B cell (primary cell): ENCODE data around the gene ABCA1. TPM values are rescaled to one million over a fixed set of nuclear protein-coding genes. Genes with fewer than 3 reads are reported as not detected.
A peak's percentile ranks its signal among the peaks of the same experiment; 100 is the strongest.

ENCODE experiments used
- ATAC-seq: fragments of 200-7000 bp; cut with Tn5 transposase; one replicate; pipeline ENCODE4 v1.10.0; 2021; ENCODE audit warnings: low read depth, mild to moderate bottlenecking, moderate number of reproducible peaks, moderate library complexity
- CTCF ChIA-PET: fragments of 350-600 bp; sonication (Branson Sonifier 250); formaldehyde crosslinking; loops from one replicate; lab custom pipeline; 2021; ENCODE audit warnings: antibody characterized with exemption, inconsistent platforms; lab: Charles Lee
- POLR2A ChIA-PET: fragments of 350-600 bp; sonication (Branson Sonifier 250); formaldehyde crosslinking; loops from one replicate; lab custom pipeline; 2021; ENCODE audit warnings: antibody characterized with exemption; lab: Charles Lee
- DNase-seq: peaks from one replicate; pipeline ENCODE4 v3.0.0; 2013
- H2AFZ ChIP-seq: 2 replicates; pipeline ENCODE4 v1.6.1; 2012; ENCODE audit warnings: mild to moderate bottlenecking, low read depth, low read length; ENCODE audit not compliant: insufficient read depth, poor library complexity, severe bottlenecking
- H3K27ac ChIP-seq, 2 donors: 1 replicate in 1 of 2; 2 replicates in 1 of 2; pipeline ENCODE4 v1.5.1; 2012 to 2013; ENCODE audit warnings: low read length in 2 of 2, mild to moderate bottlenecking in 2 of 2, moderate library complexity in 1 of 2
- H3K27me3 ChIP-seq, 4 experiments: fragments of 200-600 bp in 1 of 4; sonication (generic) in 1 of 4; replicated peaks in 1 of 4; 1 replicate in 2 of 4; 2 replicates in 2 of 4; pipeline versions ENCODE4 v1.6.1 to v1.7.0; 2013 to 2016; ENCODE audit warnings: low read length in 3 of 4, mild to moderate bottlenecking in 2 of 4, mixed read lengths in 1 of 4, moderate library complexity in 1 of 4; ENCODE audit not compliant: insufficient read depth in 4 of 4, control insufficient read depth in 3 of 4; ENCODE audit errors: control extremely low read depth in 1 of 4
- H3K36me3 ChIP-seq, 2 experiments: replicated peaks in 1 of 2; 1 replicate in 1 of 2; 2 replicates in 1 of 2; pipeline versions ENCODE4 v1.6.1 to v1.7.1; 2013; ENCODE audit warnings: low read length in 1 of 2; ENCODE audit not compliant: insufficient read depth in 2 of 2, control insufficient read depth in 1 of 2; ENCODE audit errors: control extremely low read depth in 1 of 2, extremely low read depth in 1 of 2
- H3K4me1 ChIP-seq, 2 donors: fragments of 200-600 bp in 1 of 2; sonication (generic) in 1 of 2; 1 replicate in 1 of 2; 2 replicates in 1 of 2; pipeline versions ENCODE4 v1.5.1 to v1.6.1; 2013 to 2017; ENCODE audit warnings: low read length in 2 of 2; ENCODE audit not compliant: control insufficient read depth in 2 of 2, insufficient read depth in 2 of 2
- H3K4me2 ChIP-seq: replicated peaks from 2 replicates; pipeline ENCODE3; 2012; ENCODE audit warnings: mild to moderate bottlenecking, low read depth, low read length; ENCODE audit not compliant: poor library complexity, severe bottlenecking
- H3K4me3 ChIP-seq, 5 experiments: fragments of 200-600 bp in 1 of 5; sonication (generic) in 1 of 5; 1 replicate in 3 of 5; 2 replicates in 2 of 5; pipeline versions ENCODE4 v1.5.1 to v1.7.0; 2011 to 2016; ENCODE audit warnings: low read length in 4 of 5, mild to moderate bottlenecking in 4 of 5, low read depth in 2 of 5, control low read depth in 1 of 5, moderate library complexity in 1 of 5; ENCODE audit not compliant: insufficient read depth in 1 of 5; ENCODE audit errors: control extremely low read depth in 1 of 5, extremely low read depth in 1 of 5
- H3K79me2 ChIP-seq: fragments of 200-600 bp; sonication (generic); one replicate; pipeline ENCODE4 v1.6.0; 2016; ENCODE audit warnings: low read length; ENCODE audit not compliant: control insufficient read depth, insufficient read depth
- H3K9ac ChIP-seq: fragments of 200-600 bp; sonication (generic); 2 replicates; pipeline ENCODE4 v1.6.1; 2017; ENCODE audit warnings: mild to moderate bottlenecking, low read length, moderate library complexity
- H3K9me3 ChIP-seq, 3 donors: one replicate each; pipeline versions ENCODE4 v1.6.1 to v1.7.1; 2013; ENCODE audit warnings: low read length in 2 of 3; ENCODE audit not compliant: control insufficient read depth in 2 of 3, insufficient read depth in 1 of 3; ENCODE audit errors: control extremely low read depth in 1 of 3
- H4K20me1 ChIP-seq: 2 replicates; pipeline ENCODE4 v1.6.0; 2012; ENCODE audit warnings: mild to moderate bottlenecking, low read length; ENCODE audit not compliant: insufficient read depth, control insufficient read depth, poor library complexity, severe bottlenecking
- H3K27ac Mint-ChIP-seq: one replicate; pipeline ENCODE4 v1.8.0; 2021; ENCODE audit warnings: mixed read lengths
- H3K27me3 Mint-ChIP-seq: one replicate; pipeline ENCODE4 v1.8.0; 2021; ENCODE audit warnings: mixed read lengths
- H3K4me1 Mint-ChIP-seq: one replicate; pipeline ENCODE4 v1.8.0; 2021; ENCODE audit warnings: mixed read lengths
- H3K4me3 Mint-ChIP-seq: one replicate; pipeline ENCODE4 v1.8.0; 2021; ENCODE audit warnings: mixed read lengths
- H3K9me3 Mint-ChIP-seq: one replicate; pipeline ENCODE4 v1.8.0; 2022; ENCODE audit warnings: mixed read lengths; ENCODE audit not compliant: insufficient read depth
- EZH2 ChIP-seq: IDR thresholded peaks from 2 replicates; pipeline ENCODE4 v1.6.1; 2012; ENCODE audit warnings: borderline replicate concordance, low read depth, mild to moderate bottlenecking, moderate library complexity, low read length; ENCODE audit not compliant: insufficient read depth, poor library complexity, severe bottlenecking
- WGBS: methylation state at CpG from one replicate; pipeline ENCODE4 v1.1.5; 2013; ENCODE audit warnings: missing lambda C conversion rate; ENCODE audit not compliant: insufficient coverage; 5-methylcytosine and 5-hydroxymethylcytosine counted together
- intact Hi-C: fragments of 100-400 bp; cut with micrococcal nuclease; formaldehyde crosslinking; loops from one replicate; pipeline ENCODE4 v1.10.0; 2022
- polyA plus RNA-seq: library from polyadenylated mRNA; depleted of rRNA; stranded (reverse); fragments of >200 nt; gene quantifications from 2 replicates; pipeline ENCODE4 v1.2.3, GENCODE V29; 2012
- total RNA-seq, 2 donors: library from RNA; stranded (reverse); fragments of 120-200 nt in 1 of 2; gene quantifications; 1 replicate in 1 of 2; 2 replicates in 1 of 2; pipeline versions ENCODE4 v1.2.3 to v1.2.4, GENCODE V29; 2013 to 2022
- TF ChIP-seq, protein P1 (sequence below): fragments of 200-600 bp; IDR thresholded peaks from one replicate; pipeline ENCODE4 v1.8.0; 2022; ENCODE audit warnings: antibody characterized with exemption, mild to moderate bottlenecking

ABCA1 gene
- total and polyA plus RNA-seq, 2 donors (not counting 1 experiment from before 2014, with no cell fraction given): 5.2 to 24.0 TPM

GRCh38 chr9:104766025-104766424 lies 161.9 kb downstream of the ABCA1 start:
- ATAC-seq: no peak
- ChIA-PET POLR2A (interaction anchor here (0.9 kb wide), 1 partner anchor 18 kb away, joined by 7 read pairs; the partner anchor contains the start of gene NIPSNAP3A), CTCF (interaction anchor here (1.2 kb wide), 1 partner anchor 23 kb away, joined by 4 read pairs; no protein-coding TSS in a partner anchor)
- intact Hi-C loops: no loop called here
- Histone ChIP-seq H2AFZ (no peak overlapping the region), H3K36me3 (no peaks in the 10 kb centered on the region), H4K20me1 (no peaks in the 10 kb centered on the region), H3K4me1 (peaks cover 16 to 31% of the 10 kb centered on the region in 2 donors), H3K4me3 (no peak overlapping the region), H3K9me3 (peaks cover 0 to 8% (median 0%) of the 10 kb centered on the region in 3 donors), H3K79me2 (peaks cover 3% of the 10 kb centered on the region), H3K27me3 (no peaks in the 10 kb centered on the region), H3K9ac (peak overlapping the region; percentile 93), H3K4me2 (peak overlapping the region; percentile 79), H3K27ac (peak overlapping the region in 1 of 2 donors; percentile 15)
- Mint-ChIP-seq H3K27ac (peak overlapping the region; percentile 8), H3K4me3 (peak overlapping the region; percentile 95), H3K4me1 (peaks cover 36% of the 10 kb centered on the region), H3K27me3 (no peaks in the 10 kb centered on the region), H3K9me3 (no peaks in the 10 kb centered on the region)
- WGBS: 100% methylated on average over 2 of the region's 7 CpGs
- TF ChIP-seq, protein P1, sequence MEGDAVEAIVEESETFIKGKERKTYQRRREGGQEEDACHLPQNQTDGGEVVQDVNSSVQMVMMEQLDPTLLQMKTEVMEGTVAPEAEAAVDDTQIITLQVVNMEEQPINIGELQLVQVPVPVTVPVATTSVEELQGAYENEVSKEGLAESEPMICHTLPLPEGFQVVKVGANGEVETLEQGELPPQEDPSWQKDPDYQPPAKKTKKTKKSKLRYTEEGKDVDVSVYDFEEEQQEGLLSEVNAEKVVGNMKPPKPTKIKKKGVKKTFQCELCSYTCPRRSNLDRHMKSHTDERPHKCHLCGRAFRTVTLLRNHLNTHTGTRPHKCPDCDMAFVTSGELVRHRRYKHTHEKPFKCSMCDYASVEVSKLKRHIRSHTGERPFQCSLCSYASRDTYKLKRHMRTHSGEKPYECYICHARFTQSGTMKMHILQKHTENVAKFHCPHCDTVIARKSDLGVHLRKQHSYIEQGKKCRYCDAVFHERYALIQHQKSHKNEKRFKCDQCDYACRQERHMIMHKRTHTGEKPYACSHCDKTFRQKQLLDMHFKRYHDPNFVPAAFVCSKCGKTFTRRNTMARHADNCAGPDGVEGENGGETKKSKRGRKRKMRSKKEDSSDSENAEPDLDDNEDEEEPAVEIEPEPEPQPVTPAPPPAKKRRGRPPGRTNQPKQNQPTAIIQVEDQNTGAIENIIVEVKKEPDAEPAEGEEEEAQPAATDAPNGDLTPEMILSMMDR: no peak
- TF ChIP-seq EZH2: no peak
- no peak for DNase-seq

- Histone ChIP-seq H3K4me2 (peak overlapping the region; percentile 79), H3K27ac (peak overlapping the region; percentile 3 to 89), H4K20me1 (no peaks in the 10 kb centered on the region), H3K4me3 (peak overlapping the region in 3 of 5 experiments; percentile 77 to 91 (median 89)), H3K36me3 (no peaks in the 10 kb centered on the region), H3K4me1 (peaks cover 16 to 23% of the 10 kb centered on the region in 2 donors), H3K9ac (peak overlapping the region; percentile 93), H3K27me3 (no peaks in the 10 kb centered on the region), H2AFZ (no peak overlapping the region), H3K9me3 (peaks cover 0 to 8% (median 0%) of the 10 kb centered on the region in 3 donors), H3K79me2 (peaks cover 3% of the 10 kb centered on the region)
- TF ChIP-seq EZH2: no peak
- TF ChIP-seq, protein P1: no peak
- H3K4me1 Mint-ChIP-seq: peaks cover 30% of the 10 kb centered on the region
- no peaks in the 10 kb centered on the region for H3K9me3 Mint-ChIP-seq
- WGBS: 56% methylated on average over 4 of the region's 5 CpGs
- ChIA-PET POLR2A (interaction anchor here (0.7 to 0.9 kb wide), 2 partner anchors 17 to 1773 kb away, joined by 3 to 7 read pairs; partner anchors contain the start of gene NIPSNAP3A), CTCF (interaction anchor here (0.6 to 1.6 kb wide), 5 partner anchors 9 to 163 kb away, joined by 3 to 6 read pairs (median 3); partner anchors contain the start of genes ABCA1 and NIPSNAP3A)
- no peaks in the 10 kb centered on the region for H3K27me3 Mint-ChIP-seq
- DNase-seq (peak; percentile 50), ATAC-seq (peak; percentile 3)
- H3K4me3 Mint-ChIP-seq: peak overlapping the region; percentile 95
- H3K27ac Mint-ChIP-seq: peak overlapping the region; percentile 96
- intact Hi-C loops: no loop called here
These were observed 162.8 kb downstream of the ABCA1 start for GRCh38 chr9:104765138-104765537.
